GM12872 (cell line): ENCODE results near the gene LRIT2.

Source experiments
- CTCF ChIP-seq: IDR thresholded peaks from 3 replicates; pipeline ENCODE4 v1.5.1; 2011; ENCODE audit warnings: low read depth, mild to moderate bottlenecking, low read length, moderate library complexity; ENCODE audit not compliant: insufficient read depth

The LRIT2 gene

DNA sequence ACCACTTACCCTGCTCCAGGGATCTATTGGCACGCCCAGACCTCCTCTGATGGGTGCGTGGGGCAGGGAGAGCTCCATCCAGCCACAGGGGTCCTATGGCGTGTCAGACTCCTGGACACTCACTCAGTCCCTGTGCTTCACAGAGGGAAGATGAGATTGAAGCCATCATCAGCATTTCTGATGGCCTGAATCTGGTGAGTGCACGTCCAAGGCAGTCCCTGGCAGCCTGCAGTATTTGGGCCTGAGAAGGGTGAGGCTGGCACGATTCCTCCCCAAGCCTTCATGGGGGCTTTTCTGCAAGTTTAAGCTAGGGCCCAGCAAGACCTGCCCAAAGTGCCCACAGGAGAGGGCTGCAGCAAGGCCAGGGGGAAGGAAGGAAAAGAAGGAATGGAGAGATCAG lies 27.7 kb downstream of the LRIT2 start:
- TF ChIP-seq CTCF: no peak

DNA sequence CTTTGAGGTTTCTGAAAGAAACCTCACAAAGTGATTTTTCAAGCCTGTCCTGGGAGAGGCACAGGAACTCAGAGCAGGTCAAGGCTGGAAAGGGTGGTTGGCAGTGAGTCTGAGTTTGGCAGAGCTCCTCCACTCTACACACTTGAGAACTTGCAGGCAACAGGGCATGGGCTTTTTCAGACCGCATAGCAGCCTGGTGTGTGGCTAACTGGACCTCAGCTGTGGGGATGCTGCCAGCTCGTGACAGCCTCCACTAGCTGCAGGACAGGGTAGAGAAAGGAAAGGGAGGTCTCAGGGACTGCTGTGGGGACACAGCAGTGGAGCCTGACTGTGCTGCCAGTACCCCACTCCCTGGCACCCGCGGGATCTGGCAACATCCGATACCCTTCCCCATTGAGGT lies 28.4 kb downstream of the LRIT2 start:
- TF ChIP-seq CTCF: no peak

DNA sequence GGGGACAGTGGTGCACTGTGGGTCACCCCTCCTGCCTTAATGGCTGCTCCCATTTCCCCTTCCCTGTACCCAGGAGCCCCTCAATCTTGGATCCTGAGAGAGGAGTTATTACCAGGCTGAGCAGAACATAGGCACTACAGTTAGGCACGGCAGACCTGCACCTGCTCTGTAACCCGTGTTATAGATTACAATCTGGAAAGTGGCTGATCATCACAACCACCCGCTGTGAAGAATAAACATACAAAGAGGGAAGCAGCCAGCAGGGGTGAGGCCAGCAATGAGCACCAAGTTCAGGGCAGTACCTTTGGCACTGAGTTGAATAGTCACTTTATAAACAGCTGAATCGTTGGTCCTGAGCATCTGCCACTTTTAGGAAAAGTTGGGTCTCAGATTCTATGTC lies 29.3 kb downstream of the LRIT2 start:
- TF ChIP-seq CTCF: no peak

- no peak for TF ChIP-seq CTCF
Observed at GRCh38 chr10:84195044-84195830, 30.1 kb downstream of the LRIT2 start.

GRCh38 chr10:84194424-84195043 lies 30.8 kb downstream of the LRIT2 start, which contains the start of gene CDHR1:
CDHR1 (plus strand) TSS chr10:84194537; CDS start chr10:84194761, 224 bp downstream.
- TF ChIP-seq CTCF: no peak

GRCh38 chr10:84193846-84194423 lies 31.4 kb downstream of the LRIT2 start:
- TF ChIP-seq CTCF: no peak

GRCh38 chr10:84193327-84193726 lies 32.0 kb downstream of the LRIT2 start:
- TF ChIP-seq CTCF: no peak
